Measurements from ENCODE around the gene ABCA4. TPM values are rescaled to one million over a fixed set of nuclear protein-coding genes. Genes with fewer than 3 reads are reported as not detected.

The ABCA4 gene
- total RNA-seq, 1 donor from 2014 or later: 0.14 TPM

GRCh38 chr1:94033849-94034248 is 87.1 kb downstream of the ABCA4 start:
- DNase-seq (ENCODE audit: low read depth, low spot score): no peak
- TF ChIP-seq, protein P1, sequence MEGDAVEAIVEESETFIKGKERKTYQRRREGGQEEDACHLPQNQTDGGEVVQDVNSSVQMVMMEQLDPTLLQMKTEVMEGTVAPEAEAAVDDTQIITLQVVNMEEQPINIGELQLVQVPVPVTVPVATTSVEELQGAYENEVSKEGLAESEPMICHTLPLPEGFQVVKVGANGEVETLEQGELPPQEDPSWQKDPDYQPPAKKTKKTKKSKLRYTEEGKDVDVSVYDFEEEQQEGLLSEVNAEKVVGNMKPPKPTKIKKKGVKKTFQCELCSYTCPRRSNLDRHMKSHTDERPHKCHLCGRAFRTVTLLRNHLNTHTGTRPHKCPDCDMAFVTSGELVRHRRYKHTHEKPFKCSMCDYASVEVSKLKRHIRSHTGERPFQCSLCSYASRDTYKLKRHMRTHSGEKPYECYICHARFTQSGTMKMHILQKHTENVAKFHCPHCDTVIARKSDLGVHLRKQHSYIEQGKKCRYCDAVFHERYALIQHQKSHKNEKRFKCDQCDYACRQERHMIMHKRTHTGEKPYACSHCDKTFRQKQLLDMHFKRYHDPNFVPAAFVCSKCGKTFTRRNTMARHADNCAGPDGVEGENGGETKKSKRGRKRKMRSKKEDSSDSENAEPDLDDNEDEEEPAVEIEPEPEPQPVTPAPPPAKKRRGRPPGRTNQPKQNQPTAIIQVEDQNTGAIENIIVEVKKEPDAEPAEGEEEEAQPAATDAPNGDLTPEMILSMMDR (conservative IDR thresholded peaks at IDR 0.05): no peak
- Mint-ChIP-seq H3K36me3 (ENCODE audit: low read depth) (no peaks in the 10 kb centered on the region), H3K4me3 (no peak overlapping the region), H3K27ac (ENCODE audit: unreplicated experiment) (no peak overlapping the region), H3K4me1 (peaks cover 11% of the 10 kb centered on the region), H3K9me3 (no peaks in the 10 kb centered on the region), H3K27me3 (ENCODE audit: low read depth) (no peaks in the 10 kb centered on the region)

DNA sequence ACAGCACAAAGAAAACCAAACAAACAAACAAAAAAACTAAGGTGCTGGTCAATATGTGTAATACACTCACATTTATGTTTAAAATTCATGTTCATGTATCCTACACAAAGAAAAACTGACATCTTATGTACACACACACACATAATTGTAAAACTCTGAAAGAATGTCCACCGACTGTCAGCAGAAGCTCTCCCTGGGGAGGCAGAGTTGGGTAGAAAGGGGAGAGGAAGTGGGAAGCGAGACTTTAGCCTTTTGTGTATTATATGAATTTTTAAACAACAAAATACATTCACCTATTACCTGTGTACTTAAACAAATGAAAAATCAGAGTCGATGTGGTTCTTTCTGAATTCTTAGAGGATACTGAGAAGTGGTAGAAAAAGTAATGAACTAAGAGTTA is 88.3 kb downstream of the ABCA4 start:
- H3K9me3 Mint-ChIP-seq: no peaks in the 10 kb centered on the region
- no peaks in the 10 kb centered on the region for H3K36me3 Mint-ChIP-seq (ENCODE audit: low read depth)
- H3K4me3 Mint-ChIP-seq: no peak overlapping the region
- TF ChIP-seq, protein P1 (conservative IDR thresholded peaks at IDR 0.05): no peak
- no peak for DNase-seq (ENCODE audit: low read depth, low spot score)
- no peaks in the 10 kb centered on the region for H3K27me3 Mint-ChIP-seq (ENCODE audit: low read depth)
- H3K4me1 Mint-ChIP-seq: peaks cover 8% of the 10 kb centered on the region
- no peak overlapping the region for H3K27ac Mint-ChIP-seq (ENCODE audit: unreplicated experiment)

DNA sequence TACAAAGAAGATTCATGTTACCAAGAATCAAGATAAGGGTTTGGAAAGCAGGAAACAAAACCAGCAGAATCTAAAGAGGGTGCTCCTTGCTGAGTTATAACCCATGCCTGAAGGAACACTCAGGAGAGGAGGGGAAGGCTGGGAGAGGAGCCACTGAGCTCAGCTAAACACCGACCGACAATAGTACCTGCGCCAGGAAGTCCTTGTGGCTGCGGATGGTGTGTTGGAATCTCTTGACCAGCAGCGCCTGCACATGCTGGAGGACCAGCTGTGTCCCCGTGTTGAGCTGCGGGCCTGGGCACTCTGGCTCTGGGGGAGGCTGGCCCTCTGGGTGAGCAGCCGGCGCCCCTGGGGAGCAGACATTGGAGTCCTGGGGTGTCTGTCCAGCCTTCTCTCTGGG is 89.4 kb downstream of the ABCA4 start:
- H3K36me3 Mint-ChIP-seq (ENCODE audit: low read depth): no peaks in the 10 kb centered on the region
- H3K27me3 Mint-ChIP-seq (ENCODE audit: low read depth): no peaks in the 10 kb centered on the region
- H3K4me1 Mint-ChIP-seq: peaks cover 8% of the 10 kb centered on the region
- TF ChIP-seq, protein P1 (conservative IDR thresholded peaks at IDR 0.05): no peak
- DNase-seq (ENCODE audit: low read depth, low spot score): no peak
- no peak overlapping the region for H3K27ac Mint-ChIP-seq (ENCODE audit: unreplicated experiment)
- no peaks in the 10 kb centered on the region for H3K9me3 Mint-ChIP-seq
- no peak overlapping the region for H3K4me3 Mint-ChIP-seq

- Mint-ChIP-seq H3K9me3 (no peaks in the 10 kb centered on the region), H3K4me1 (peaks cover 8% of the 10 kb centered on the region), H3K27ac (ENCODE audit: unreplicated experiment) (no peak overlapping the region), H3K27me3 (ENCODE audit: low read depth) (no peaks in the 10 kb centered on the region), H3K4me3 (no peak overlapping the region), H3K36me3 (ENCODE audit: low read depth) (no peaks in the 10 kb centered on the region)
- DNase-seq (ENCODE audit: low read depth, low spot score): no peak
- TF ChIP-seq, protein P1 (conservative IDR thresholded peaks at IDR 0.05): no peak
Measured at GRCh38 chr1:94031154-94031553, 89.8 kb downstream of the ABCA4 start.

DNA sequence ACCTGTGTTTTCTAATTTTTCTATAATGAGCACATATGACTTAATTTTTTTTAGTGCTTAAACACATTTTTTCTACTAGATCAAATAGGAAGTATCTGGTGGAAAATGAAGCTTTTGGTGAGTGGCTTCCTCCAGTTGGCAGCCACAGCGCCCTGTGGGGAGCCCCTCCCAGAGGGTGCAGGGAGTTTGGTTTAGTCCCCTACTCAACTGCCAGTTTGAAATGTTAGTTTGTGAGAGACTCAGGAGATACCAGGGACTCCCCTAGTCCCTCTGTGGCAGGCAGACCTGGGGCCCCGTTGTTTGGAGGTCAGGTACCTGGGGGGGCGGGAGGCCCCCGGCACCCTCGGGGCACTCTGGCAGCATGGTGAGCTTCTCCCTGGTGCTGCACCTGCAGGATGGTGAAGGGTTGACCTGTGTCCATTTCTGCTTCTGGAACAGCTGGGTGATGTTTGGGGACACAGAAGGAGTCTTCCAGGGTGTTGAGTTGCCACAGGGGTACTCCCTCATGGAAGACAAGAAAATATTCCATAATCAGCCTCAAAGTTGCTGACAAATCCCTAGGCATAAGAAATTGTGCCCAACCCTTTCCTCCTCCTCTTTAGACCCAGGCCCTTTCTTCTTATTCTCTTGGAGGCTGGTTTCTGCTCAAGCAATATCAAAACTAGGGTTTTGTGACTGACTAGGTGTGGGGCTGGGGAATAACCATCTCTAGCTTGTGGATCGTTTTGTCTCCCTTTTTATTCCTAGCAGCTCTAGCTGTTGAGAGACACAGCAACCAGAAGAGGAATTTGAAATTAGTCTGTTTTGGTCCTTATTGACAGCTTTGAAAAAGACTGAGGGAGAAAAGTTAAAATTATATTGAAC is 91.6 kb downstream of the ABCA4 start:
- no peak overlapping the region for H3K27ac Mint-ChIP-seq (ENCODE audit: unreplicated experiment)
- H3K36me3 Mint-ChIP-seq (ENCODE audit: low read depth): no peaks in the 10 kb centered on the region
- TF ChIP-seq, protein P1 (conservative IDR thresholded peaks at IDR 0.05): no peak
- peaks cover 12% of the 10 kb centered on the region for H3K27me3 Mint-ChIP-seq (ENCODE audit: low read depth)
- H3K9me3 Mint-ChIP-seq: no peaks in the 10 kb centered on the region
- DNase-seq (ENCODE audit: low read depth, low spot score): no peak
- no peak overlapping the region for H3K4me3 Mint-ChIP-seq
- H3K4me1 Mint-ChIP-seq: peaks cover 8% of the 10 kb centered on the region
